GM23248 (cell line): Measurements from ENCODE around the gene SNX14. TPM values are rescaled to one million over a fixed set of nuclear protein-coding genes. Genes with fewer than 3 reads are reported as not detected.

Experiments used
- DNase-seq: peaks from one replicate; pipeline ENCODE4 v3.0.0-alpha.2; 2015
- H2AFZ ChIP-seq: fragments of 200-600 bp; sonication (generic); 2 replicates; pipeline ENCODE4 v1.6.1; 2016; ENCODE audit warnings: antibody characterized with exemption
- H3F3A ChIP-seq: fragments of 200-600 bp; sonication (generic); 2 replicates; pipeline ENCODE4 v1.6.1; 2016; ENCODE audit warnings: mild to moderate bottlenecking, antibody characterized with exemption, mixed run types; ENCODE audit not compliant: insufficient read depth
- H3K27ac ChIP-seq: fragments of 200-600 bp; sonication (generic); 2 replicates; pipeline ENCODE4 v1.5.1; 2016; ENCODE audit warnings: mild to moderate bottlenecking
- H3K27me3 ChIP-seq: fragments of 200-600 bp; sonication (generic); replicated peaks from 2 replicates; pipeline ENCODE4 v1.6.1; 2016; ENCODE audit warnings: mild to moderate bottlenecking; ENCODE audit not compliant: insufficient read depth
- H3K36me3 ChIP-seq: fragments of 200-600 bp; sonication (generic); 2 replicates; pipeline ENCODE4 v1.6.1; 2016; ENCODE audit warnings: low read depth, mild to moderate bottlenecking
- H3K4me1 ChIP-seq: fragments of 200-600 bp; sonication (generic); 2 replicates; pipeline ENCODE4 v1.6.1; 2016; ENCODE audit warnings: mild to moderate bottlenecking; ENCODE audit not compliant: insufficient read depth
- H3K4me2 ChIP-seq: fragments of 200-600 bp; sonication (generic); one replicate; pipeline ENCODE4 v1.6.1; 2016; ENCODE audit warnings: mild to moderate bottlenecking; ENCODE audit not compliant: unreplicated experiment
- H3K4me3 ChIP-seq: fragments of 200-600 bp; sonication (generic); 2 replicates; pipeline ENCODE4 v1.5.1; 2016; ENCODE audit warnings: mild to moderate bottlenecking
- H3K79me2 ChIP-seq: fragments of 200-600 bp; sonication (generic); 2 replicates; pipeline ENCODE4 v1.6.1; 2016; ENCODE audit warnings: mild to moderate bottlenecking; ENCODE audit not compliant: insufficient read depth
- H3K9ac ChIP-seq: fragments of 200-600 bp; sonication (generic); 2 replicates; pipeline ENCODE4 v1.6.1; 2016; ENCODE audit warnings: mild to moderate bottlenecking
- H3K9me2 ChIP-seq: fragments of 200-600 bp; sonication (generic); 2 replicates; pipeline ENCODE4 v1.6.1; 2016; ENCODE audit warnings: mixed run types, mild to moderate bottlenecking, moderate library complexity; ENCODE audit not compliant: insufficient read depth
- H3K9me3 ChIP-seq: fragments of 200-600 bp; sonication (generic); one replicate; pipeline ENCODE4 v1.6.1; 2017; ENCODE audit warnings: low read depth
- H4K20me1 ChIP-seq: fragments of 200-600 bp; sonication (generic); 2 replicates; pipeline ENCODE4 v1.6.0; 2016; ENCODE audit not compliant: insufficient read depth
- EZH2 ChIP-seq: fragments of 200-600 bp; sonication (generic); IDR thresholded peaks from 2 replicates; pipeline ENCODE4 v1.6.1; 2018; ENCODE audit warnings: antibody characterized with exemption, mild to moderate bottlenecking; ENCODE audit not compliant: insufficient read depth, poor library complexity, severe bottlenecking
- EZH2phosphoT487 ChIP-seq: fragments of 200-600 bp; sonication (generic); IDR thresholded peaks from 2 replicates; pipeline ENCODE4 v1.6.1; 2018; ENCODE audit warnings: antibody characterized with exemption, moderate library complexity, mild to moderate bottlenecking, low read depth; ENCODE audit not compliant: insufficient read depth
- WGBS, 2 experiments: methylation state at CpG; one replicate each; pipeline ENCODE4 v1.1.6; 2015 to 2017; ENCODE audit warnings: low lambda C conversion rate in 2 of 2, low coverage in 1 of 2; ENCODE audit errors: missing lambda C conversion rate in 2 of 2; 5-methylcytosine and 5-hydroxymethylcytosine counted together
- in situ Hi-C: fragments of 300-500 bp; cut with MboI; formaldehyde crosslinking; loops from 2 replicates; pipeline ENCODE4 v1.15.0; 2020
- polyA plus RNA-seq: library from polyadenylated mRNA; unstranded; fragments of >200 nt; fragmentation: Nextera tagmentation; extraction: Ambion mirVana; gene quantifications from 2 replicates; pipeline ENCODE4 v1.2.1, GENCODE V29; 2016
- total RNA-seq: library from RNA; depleted of rRNA; stranded (reverse); fragments of >200 nt; shearing (Covaris generic); gene quantifications from 2 replicates; pipeline ENCODE4 v1.2.3, GENCODE V29; 2014; rRNA removed

SNX14 gene
- total RNA-seq = 70.1 and 72.4 TPM in 2 replicates
- polyA plus RNA-seq = 68.3 and 70.6 TPM in 2 replicates

GRCh38 chr6:85593438-85594196 lies at the start of gene SNX14:
SNX14 (minus strand) TSS chr6:85593858; CDS start chr6:85593718, 140 bp downstream.
- 1 to 2% methylated on average over 61 to 63 of the region's 82 CpGs for WGBS, 2 experiments
- H2AFZ ChIP-seq = peak within 1 kb of the TSS; percentile 93
- no peaks in the 10 kb centered on the region for H4K20me1 ChIP-seq
- H3K36me3 ChIP-seq = no peaks in the 10 kb centered on the region; the same call in 1 of the 2 replicates
- H3K4me3 ChIP-seq = peak within 1 kb of the TSS; percentile 93
- TF ChIP-seq EZH2 (no peak), EZH2phosphoT487 (no peak)
- H3F3A ChIP-seq = peaks cover 57% of the 10 kb centered on the region
- peak within 1 kb of the TSS; percentile 93 for H3K27ac ChIP-seq
- H3K9me3 ChIP-seq = no peaks in the 10 kb centered on the region
- peak within 1 kb of the TSS; percentile 98 for H3K4me2 ChIP-seq
- H3K9ac ChIP-seq = peak within 1 kb of the TSS; percentile 92
- DNase-seq = peak; percentile 99
- in situ Hi-C loops = no loop called here
- H3K79me2 ChIP-seq = peaks cover 43% of the 10 kb centered on the region
- H3K27me3 ChIP-seq = no peaks in the 10 kb centered on the region
- peaks cover 29% of the 10 kb centered on the region for H3K4me1 ChIP-seq
- H3K9me2 ChIP-seq = no peaks in the 10 kb centered on the region

DNA sequence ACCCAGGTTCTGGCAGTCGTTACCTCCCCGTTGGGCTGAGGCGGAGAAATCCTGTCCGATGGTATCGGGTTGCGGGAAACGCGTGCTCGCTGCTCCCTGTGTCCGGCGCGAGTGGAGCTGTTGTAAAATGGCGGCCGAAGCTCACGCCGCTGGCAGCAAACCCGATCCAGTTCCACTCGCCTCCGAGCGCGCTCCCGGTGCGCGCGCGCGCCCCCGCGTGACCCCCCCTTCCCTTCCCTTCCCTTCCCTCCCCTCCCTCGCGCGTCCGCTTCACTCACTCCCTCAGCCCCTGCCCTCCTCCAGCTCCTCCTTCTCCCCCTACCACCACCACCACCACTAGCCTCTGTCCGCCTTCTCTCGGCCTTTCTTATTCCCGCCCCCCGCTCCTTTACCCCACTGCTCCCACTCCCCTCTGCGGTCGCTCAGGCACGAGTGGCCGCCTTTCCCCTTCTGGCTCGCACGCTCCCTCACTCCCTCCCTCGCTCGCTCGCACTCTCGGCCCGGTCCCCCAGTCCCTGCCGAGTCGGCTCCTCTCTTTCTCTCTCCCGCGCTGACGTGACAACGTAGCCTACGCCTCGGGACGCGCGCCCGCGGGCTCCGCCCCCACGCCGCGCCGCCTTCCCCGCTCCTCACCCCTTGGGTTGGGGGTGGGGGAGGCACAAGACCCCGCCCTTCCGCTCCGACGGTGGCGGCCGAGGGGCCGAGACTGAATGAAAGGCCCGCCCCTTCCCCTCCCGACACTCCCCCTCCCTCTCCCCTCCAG lies 49.3 kb upstream of the SNX14 start, which contains the start of gene SYNCRIP:
TSS of gene SYNCRIP (minus strand) at position 113 of the 763 bp plus-strand sequence. CDS start 1,447 bp downstream, outside the sequence.
- DNase-seq = peak; percentile 100
- Histone ChIP-seq H3F3A (peaks cover 21% of the 10 kb centered on the region), H3K4me2 (peak within 1 kb of the TSS; percentile 92), H3K9ac (peak within 1 kb of the TSS; percentile 100), H3K36me3 (peaks cover 25% of the 10 kb centered on the region), H2AFZ (peak within 1 kb of the TSS; percentile 80), H3K9me3 (no peaks in the 10 kb centered on the region), H3K9me2 (no peaks in the 10 kb centered on the region), H3K27ac (peak within 1 kb of the TSS; percentile 100), H3K27me3 (no peaks in the 10 kb centered on the region), H4K20me1 (peaks cover 28% of the 10 kb centered on the region), H3K79me2 (peaks cover 47% of the 10 kb centered on the region), H3K4me3 (peak within 1 kb of the TSS; percentile 98), H3K4me1 (peaks cover 41% of the 10 kb centered on the region)
- TF ChIP-seq EZH2phosphoT487 (no peak), EZH2 (no peak)
- 1% methylated on average over 31 to 65 of the region's 76 CpGs for WGBS, 2 experiments
- in situ Hi-C loops = no loop called here

- no peaks in the 10 kb centered on the region for H3K27me3 ChIP-seq
- peaks cover 34% of the 10 kb centered on the region for H3K36me3 ChIP-seq
- TF ChIP-seq EZH2 = no peak
- TF ChIP-seq EZH2phosphoT487 = no peak
- peaks cover 37% of the 10 kb centered on the region for H4K20me1 ChIP-seq
- no peak overlapping the region for H2AFZ ChIP-seq
- peak; percentile 82 for DNase-seq
- H3K4me2 ChIP-seq = peak overlapping the region; percentile 92
- H3K9ac ChIP-seq = peak overlapping the region; percentile 100
- peaks cover 56% of the 10 kb centered on the region for H3K79me2 ChIP-seq
- H3K9me2 ChIP-seq = no peaks in the 10 kb centered on the region
- H3K4me1 ChIP-seq = peaks cover 46% of the 10 kb centered on the region
- H3K4me3 ChIP-seq = peak overlapping the region; percentile 98
- peak overlapping the region; percentile 100 for H3K27ac ChIP-seq
- in situ Hi-C loops = no loop called here
- WGBS, 2 experiments = 0 to 3% methylated on average over 60 to 68 of the region's 85 CpGs
- H3F3A ChIP-seq = peaks cover 27% of the 10 kb centered on the region
- H3K9me3 ChIP-seq = no peaks in the 10 kb centered on the region
Observed at GRCh38 chr6:85641897-85642773, 48.5 kb upstream of the SNX14 start.

DNA sequence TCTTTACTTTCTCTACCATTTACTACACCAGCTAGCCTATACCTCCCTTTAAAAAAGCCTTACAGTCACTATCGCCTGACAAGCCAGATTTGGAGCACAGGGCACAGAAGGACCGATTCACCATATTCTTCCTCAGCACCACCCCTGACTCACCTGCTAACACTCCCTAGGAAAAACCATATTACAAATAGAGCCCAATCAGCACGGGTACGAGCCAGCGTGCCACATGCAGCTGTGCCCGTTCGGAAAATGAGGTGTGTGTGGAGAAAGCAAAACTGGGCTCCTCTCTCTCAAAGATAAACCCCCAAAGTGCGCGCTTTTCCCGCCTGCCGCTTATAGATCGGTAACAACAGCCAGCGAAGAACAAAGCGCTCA lies 47.9 kb upstream of the SNX14 start:
- Histone ChIP-seq H3K27me3 (no peaks in the 10 kb centered on the region), H3K36me3 (peaks cover 40% of the 10 kb centered on the region), H3F3A (peaks cover 30% of the 10 kb centered on the region), H3K27ac (peak overlapping the region; percentile 100), H3K79me2 (peaks cover 62% of the 10 kb centered on the region), H2AFZ (no peak overlapping the region), H3K4me3 (peak overlapping the region; percentile 98), H3K4me1 (peaks cover 46% of the 10 kb centered on the region), H3K9ac (peak overlapping the region; percentile 100), H3K9me2 (no peaks in the 10 kb centered on the region), H3K4me2 (peak overlapping the region; percentile 92), H4K20me1 (peaks cover 37% of the 10 kb centered on the region), H3K9me3 (no peaks in the 10 kb centered on the region)
- no peak for TF ChIP-seq EZH2
- no peak for TF ChIP-seq EZH2phosphoT487
- in situ Hi-C loops = no loop called here
- DNase-seq = peak; percentile 65
- WGBS, 2 experiments = 1% methylated on average over 12 to 14 of the region's 14 CpGs
